Cardiac septum (tissue), 1 donor: Measurements from ENCODE around the gene PCNX2. TPM values are rescaled to one million over a fixed set of nuclear protein-coding genes. Genes with fewer than 3 reads are reported as not detected.

Experiments used
- DNase-seq: peaks from one replicate; pipeline ENCODE4 v3.0.0-alpha.2; 2020; ENCODE audit warnings: low spot score
- intact Hi-C: fragments of 100-400 bp; cut with DNase I; formaldehyde crosslinking; loops from one replicate; pipeline ENCODE4 v1.14.0; 2022
- total RNA-seq: library from RNA; stranded (reverse); fragmentation: NEBNext Ultra II Directional; extraction: Animal tissue kit (Norgen Biotek cat#: 25700); gene quantifications from one replicate; pipeline ENCODE4 v1.2.1, GENCODE V29; 2021
- donor health status: DM: no; HTN: no; CAD: no.

The PCNX2 gene
- total RNA-seq, 1 donor from 2014 or later, result 4.2 TPM

DNA sequence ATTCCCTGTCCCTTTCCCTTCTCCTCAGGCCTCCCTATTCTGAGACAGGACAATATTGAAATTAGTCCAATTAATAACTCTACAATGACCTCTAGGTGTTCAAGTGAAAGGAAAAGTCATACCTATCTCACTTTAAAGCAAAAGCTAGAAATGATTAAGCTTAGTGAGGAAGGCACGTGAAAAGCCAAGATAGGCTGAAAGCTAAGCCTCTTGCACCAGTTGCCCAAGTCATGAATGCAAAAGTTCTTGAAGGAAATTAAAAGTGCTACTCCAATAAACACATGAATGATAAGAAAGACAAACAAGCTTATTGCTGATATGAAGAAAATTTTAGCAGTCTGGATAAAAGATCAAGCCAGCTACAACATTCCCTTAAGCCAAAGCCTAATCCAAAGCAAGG is 28.2 kb upstream of the PCNX2 start:
- intact Hi-C loops, result no loop called here
- no peak for DNase-seq

DNA sequence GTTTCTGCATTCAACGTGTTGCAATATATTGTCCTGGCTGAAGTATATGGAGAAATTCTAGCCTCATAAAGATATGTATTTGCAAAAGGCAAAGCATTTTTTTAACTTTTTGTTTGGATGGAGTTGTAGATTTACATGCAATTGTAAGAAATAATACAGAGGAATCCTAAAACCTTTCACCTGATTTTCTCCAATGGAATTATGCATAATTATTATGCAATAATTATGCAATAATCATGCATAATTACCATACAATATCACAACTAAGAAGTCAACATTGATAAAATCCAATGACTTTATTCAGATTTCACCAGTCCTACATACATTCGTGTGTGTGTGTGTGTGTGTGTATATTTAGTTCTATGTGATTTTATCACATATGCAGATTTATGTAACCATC is 24.5 kb upstream of the PCNX2 start:
- intact Hi-C loops, result no loop called here
- DNase-seq, result no peak

DNA sequence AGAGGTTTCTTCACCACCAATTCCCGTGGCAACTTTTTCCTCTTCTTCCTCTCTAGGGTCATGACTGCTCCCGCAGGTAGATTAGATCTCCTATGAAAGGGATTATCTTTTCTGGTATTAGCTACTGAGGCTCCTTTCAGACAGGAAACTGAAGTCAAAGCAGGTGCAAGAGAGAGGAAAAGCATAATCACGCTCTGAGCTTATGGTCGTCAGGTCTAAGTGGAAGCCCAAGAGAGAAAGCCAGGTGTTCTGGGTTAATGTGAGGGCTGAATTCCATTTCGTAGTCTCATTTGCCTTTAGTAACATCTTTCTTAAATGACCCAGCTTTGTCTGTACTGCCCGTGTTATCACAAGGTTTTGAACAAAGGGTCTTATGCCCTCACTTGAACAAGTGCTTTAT is 23.7 kb upstream of the PCNX2 start:
- DNase-seq, result no peak

DNA sequence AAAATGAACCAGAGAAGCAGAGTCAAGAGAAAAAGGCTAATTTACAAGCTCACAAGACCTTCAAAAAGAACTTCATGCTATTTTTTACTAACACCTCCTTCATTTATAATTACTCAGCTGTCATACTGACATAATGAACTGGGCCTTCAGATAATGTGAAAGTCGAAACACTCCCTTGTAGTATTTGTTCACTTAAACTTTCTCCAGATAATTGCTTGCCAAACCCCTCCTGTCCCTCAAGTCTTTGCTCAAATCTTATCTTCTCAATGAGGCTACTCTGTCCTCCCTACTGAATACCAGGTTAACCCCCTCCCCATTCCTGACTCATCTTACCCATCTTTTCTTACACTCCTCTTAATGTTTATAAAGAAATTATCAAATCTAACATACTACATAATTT is 20.9 kb upstream of the PCNX2 start:
- intact Hi-C loops, result no loop called here
- no peak for DNase-seq

More for the DNA sequence above, 23.7 kb upstream of the PCNX2 start:
- intact Hi-C loops, result no loop called here

DNA sequence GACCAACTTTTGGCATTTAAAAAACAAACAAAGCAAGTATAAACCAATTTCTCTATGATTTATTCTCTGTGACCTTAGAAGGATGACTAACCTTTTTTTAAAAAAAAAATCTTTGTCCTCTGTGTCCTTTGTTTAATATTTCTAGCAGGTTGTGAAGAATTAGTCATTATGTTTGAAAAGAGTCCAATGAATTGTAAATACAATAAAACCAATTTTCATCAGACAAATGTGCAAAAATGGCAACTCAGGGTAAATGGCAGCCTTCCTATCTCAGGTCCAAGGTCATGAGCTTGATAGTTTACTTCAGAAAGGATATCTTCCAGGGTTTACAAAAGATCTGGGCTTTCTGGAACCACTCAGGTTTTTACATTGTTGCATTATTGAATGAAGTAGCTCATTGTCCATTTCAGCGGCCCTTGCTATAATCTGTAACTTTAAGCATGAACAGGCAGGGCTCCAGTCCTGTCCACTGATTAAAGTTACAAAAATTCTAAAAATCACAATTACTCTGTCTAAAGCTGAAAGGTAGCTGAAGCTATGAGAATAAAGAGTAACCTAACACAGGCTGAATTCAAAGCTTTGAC is 20.3 kb upstream of the PCNX2 start:
- intact Hi-C loops, result no loop called here
- no peak for DNase-seq

DNA sequence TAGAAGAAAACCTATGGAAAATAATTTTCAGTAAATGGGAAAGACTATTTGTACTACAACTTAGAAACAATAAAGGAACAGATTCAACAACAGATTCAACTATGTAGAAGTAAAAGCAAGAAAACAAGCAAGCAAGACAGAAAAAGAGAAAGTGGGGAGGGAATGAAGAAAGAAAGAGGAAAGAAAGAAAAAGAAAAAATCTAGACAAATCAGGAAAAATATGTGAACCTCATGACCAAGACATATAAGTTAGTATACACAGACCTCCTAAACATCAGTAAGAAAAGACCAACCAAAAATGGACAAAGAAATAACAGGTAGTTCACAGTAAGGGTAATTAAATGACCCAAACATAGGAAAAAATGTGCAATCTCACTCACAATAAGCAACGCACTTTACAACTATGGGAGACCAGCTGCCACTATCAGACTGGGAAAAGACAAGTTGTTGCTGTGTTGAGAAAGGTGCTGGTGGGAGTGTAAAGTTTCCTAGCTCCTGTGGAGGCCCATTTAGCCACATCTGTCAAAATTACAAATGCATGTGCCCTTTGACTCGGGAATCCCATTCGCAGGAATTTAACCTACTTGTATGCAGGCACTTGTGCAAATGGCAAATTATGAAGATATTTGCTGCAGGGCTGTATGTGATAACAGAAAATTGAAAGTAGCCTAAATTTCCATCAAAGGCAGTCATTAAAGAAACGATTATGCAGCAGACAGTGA is 18.1 kb upstream of the PCNX2 start:
- intact Hi-C loops, result no loop called here
- no peak for DNase-seq

DNA sequence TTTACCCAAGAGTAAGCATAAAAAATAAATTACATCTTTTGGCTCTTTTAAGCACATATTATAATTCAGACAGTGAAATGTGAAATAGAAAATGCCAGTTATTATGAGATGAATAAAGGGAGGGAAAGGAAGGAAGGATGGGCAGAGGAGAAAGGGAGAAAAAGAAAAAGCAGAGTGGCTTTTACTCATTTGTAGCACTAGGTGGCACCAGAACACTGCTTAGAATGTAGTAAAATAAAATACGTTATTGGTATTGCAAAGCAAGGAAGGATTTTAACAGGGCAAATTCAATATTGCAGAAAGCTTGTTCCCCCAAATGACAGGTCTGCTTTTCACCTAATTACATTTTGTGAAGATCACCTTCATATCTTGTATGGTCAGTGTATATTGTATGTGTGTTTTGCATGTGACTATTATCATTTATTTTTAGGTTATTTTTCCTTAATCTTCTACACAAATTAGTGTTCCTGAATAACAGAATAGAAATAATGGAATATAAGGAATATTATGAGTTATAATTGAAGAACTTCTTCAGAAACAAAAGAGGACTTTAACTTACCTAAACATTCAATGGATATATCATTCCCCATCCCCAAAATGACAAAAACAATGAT is 9.1 kb upstream of the PCNX2 start:
- intact Hi-C loops, result no loop called here
- no peak for DNase-seq

DNA sequence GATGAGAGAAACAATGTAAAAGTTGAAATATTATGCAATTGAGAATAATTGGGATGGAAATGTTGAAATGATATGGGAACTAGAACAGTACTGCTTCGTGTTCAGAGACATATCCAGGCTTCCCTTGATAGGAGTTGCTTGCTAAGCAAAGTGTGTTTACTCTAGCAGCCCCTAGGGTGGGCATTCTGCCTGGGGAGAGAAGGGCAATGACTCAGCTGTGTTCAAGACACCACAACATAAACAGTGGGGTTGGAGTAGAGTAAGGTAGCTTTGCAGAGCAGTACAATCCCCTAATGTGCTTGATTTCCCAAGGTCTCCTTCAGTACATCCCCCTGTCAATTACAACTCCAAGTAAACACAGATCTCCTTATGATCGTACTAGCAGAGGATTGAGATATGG is 4.8 kb upstream of the PCNX2 start:
- intact Hi-C loops, result no loop called here

DNA sequence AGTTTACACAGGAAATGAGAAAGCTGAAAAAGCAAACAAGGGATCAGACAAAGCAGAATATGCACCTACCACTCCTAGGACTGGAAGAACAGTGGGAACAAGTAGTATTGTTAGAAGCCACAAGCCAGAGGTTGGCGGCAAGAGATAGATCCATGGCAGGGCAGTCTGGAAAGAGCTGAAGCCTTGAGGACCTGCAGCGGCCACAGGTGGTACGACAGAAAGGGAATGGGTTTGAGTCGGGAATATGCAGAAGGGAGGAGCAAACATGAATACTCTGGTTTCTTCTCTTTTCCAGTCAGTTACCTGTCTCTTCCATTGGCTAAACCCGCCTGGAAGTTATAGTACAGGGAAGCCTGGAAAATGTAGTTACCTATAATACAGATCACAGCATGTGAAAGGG is 3.9 kb upstream of the PCNX2 start:
- DNase-seq, result no peak
- intact Hi-C loops, result no loop called here

More for the DNA sequence above, 4.8 kb upstream of the PCNX2 start:
- no peak for DNase-seq

DNA sequence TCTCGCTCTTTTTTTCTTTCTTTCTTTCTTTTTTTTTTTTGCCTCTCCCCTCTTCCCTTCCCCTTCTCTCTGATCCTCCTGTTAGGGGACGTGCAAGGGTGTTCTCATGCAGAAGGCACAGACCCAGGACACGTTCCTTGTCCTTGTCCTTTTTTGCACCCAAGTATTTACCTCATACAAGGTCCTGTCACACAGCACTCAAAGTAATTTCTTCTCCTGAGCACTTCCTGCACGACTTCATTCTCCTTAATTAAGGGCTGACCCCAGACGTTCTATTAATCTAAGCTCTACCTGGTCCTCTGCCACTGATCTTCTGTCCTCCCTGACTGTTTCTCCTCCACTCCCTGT is 424 bp upstream of the PCNX2 start:
- intact Hi-C loops, result no loop called here
- no peak for DNase-seq

DNA sequence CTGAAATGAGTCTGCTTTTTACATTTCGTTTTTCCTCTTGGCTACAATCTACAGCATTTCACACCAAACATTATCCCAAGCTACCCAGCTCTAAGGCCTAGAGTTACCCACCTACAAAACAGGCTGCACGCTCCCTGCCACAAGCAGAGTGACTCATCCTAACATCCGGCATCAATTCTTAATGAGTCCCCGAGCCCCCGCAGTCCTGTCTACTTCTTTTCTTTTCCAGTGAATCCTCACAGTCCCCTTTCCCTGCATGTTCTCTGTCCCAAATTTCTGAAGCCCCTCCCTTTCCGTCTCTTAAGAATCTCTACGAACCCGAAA is 650 bp downstream of the PCNX2 start:
- intact Hi-C loops, result no loop called here
- DNase-seq, result no peak

DNA sequence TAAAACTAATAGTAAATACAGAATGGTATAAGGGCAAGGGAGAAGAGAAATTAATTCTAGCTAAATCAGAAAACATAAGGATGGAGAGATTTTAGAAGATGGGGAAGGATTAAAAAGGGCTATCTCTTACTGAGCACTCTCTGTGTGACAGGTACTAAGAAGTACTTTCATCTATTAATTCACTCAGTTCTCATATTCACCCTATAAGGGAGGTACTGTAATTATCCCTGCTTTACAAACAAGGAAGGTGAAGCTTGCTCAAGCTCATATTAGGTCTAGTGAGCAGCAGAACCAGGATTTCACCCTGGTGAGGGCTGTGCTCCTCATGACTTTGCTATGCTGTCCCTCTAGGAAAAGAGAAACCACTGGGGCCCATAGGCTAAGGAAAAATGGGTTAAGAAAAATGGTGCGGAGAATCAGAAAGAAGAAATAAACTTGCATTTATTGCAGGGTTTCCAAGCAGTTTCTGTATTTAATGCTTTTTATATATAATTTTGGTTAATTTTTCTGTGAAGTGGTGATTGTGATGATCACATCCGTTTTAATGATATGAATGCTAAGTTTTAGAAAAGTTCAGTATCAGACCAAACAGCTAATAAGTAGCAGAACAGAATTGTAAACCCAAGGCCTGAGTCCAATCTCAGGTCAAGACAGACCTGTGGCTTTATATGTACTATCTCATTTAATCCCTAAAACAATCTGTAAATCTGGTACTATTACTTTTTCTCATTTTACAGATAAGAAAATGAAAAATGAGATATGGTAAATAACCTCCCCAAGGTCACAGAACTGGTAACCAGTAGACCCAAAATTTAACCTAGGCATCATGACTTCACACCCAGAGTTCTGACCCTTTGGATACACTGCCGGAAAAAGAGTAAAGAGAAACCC is 1.7 kb downstream of the PCNX2 start:
- intact Hi-C loops, result no loop called here
- no peak for DNase-seq

DNA sequence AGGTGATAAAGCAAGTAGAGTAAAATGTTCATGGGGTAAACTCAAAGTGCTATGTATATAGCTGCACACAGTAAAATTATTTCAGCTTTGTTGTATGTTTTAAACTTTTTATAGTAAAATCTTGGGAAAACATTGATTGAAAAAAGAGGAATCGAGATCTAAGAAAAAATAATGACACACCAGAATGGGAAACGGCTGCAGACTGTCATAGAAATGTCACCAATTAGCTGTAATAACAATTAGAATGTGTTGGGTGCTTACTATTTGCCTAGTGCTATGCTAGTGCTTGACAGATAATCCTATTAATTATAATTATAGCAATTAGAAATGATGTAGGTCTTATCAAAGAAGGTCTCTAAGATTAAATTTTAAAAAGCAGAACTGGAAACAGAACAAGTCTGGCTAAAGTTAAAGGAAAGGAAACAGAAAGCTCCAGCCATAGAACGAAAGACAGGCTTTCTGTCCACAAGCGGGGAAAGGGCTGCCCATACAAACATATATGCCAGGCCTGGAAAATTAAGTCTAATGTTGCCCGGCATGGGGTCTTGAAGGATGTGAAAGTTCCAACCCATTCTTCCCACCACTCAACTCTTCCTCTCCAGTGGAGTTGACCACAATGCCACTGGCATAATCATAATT is 5.0 kb downstream of the PCNX2 start:
- intact Hi-C loops, result no loop called here
- DNase-seq, result no peak

DNA sequence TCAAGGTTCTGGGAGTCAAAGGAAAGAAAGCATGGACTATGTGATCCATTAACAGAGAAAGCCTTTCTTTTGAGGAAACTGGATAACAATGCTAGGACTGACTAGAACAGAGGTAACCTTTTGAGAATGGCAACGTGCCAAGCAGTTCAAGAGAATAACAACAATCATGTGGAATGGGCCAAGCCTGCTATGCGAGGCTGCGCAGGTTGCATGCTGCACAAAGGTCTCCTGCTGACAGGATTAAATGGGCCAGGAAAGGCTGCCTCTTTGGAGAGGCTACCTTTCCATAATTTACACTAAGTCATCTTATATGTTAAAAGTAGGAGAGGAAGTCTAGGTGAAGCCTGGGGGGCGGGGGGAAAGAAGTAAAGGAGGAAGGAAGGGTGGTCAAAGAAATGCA is 5.8 kb downstream of the PCNX2 start:
- intact Hi-C loops, result no loop called here
- DNase-seq, result no peak

DNA sequence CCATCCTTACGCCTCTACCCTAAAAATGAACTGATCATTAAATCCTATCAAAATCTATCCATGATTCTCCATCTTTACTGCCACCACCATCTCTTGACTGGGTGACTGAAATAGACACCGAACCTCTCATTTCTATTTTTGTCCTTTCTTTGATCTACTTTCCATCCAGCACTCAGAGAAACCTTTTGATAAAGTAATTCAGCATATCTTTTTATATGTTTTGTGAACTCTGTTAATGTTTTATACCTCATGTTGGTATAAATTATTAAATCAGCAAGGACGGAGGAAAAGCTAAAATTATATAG is 13.0 kb downstream of the PCNX2 start:
- intact Hi-C loops, result no loop called here
- DNase-seq, result no peak

DNA sequence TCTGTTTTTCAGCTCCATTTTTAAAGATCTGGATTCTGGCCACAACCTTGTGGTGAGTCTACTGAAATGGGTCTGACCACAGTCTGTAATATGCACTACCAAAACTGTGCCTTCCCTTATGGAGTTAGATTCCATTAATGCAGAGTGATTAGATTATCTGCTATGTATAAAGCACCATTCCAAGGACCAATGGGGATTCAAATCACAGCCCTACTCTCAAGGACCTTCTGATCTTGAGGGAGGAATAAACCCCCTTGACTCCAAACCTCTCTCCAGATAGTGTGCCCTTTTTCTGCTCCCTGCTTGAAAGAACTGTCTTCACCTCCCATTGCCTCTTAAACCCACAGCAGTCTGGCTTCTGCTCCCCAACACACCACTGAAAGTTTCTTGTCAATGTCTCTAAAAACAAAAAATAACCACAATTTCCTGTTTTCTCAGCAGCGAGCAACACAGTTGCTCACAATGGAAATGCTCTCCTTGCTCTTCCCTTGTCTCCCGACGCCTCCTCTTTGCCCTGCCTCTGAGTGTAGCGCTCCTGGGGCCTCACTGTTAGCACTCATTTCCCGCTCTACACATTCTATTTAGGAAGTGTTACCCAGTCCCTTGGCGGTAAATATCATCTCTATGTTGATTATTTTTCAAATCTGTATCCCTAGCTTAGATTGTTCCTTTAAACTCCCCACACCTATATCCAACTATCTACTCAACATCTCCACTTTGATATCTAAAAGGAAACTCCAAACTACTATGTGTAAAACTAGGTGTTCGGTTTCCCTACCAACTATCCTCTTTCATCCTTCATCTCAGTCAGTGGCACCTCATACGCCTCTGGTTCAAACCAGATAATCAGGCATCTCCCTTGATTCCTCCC is 13.6 kb downstream of the PCNX2 start:
- intact Hi-C loops, result no loop called here
- no peak for DNase-seq

DNA sequence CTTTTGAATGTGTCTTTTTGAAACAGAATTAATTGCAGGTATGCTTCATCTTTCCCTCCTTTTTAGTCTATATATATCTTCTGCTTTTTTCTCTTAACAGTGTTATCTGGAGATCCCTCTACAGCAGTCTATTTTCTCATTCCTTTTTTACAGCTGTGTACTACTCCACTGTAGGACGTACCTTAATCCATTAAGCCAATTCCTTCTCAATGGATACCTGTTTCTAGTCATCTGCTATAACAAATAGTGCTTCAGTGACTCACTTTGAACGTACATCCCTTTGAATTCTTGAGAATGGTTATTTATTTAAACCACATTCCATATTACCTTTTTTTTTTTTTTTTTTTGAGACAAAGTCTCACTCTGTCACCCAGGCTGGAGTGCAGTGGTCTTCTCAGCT is 15.6 kb downstream of the PCNX2 start:
- DNase-seq, result no peak
- intact Hi-C loops, result no loop called here

DNA sequence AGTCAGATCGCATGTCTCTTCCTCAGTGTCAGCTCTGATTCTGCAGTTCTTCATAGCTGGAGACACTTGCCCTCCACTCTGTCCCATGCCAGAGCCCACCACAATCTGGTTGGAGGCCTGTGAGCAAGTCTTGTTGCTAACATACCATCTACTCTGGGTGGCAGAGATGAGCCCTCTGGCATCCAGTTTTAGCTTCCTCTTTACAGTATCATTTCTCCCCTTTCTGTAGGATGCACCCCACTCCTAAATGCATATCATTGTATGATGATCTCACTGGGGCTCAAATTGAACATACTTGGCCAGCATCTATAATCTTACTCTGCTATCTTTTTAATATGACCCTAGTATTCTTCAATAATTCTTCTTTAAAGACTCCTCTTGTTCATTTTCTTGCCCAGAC is 16.9 kb downstream of the PCNX2 start:
- no peak for DNase-seq
- intact Hi-C loops, result no loop called here
